GM21786 (cell line): ENCODE measurements around the gene MGAT5.
A peak's percentile ranks its signal among the peaks of the same experiment; 100 is the strongest.

Source experiments
- ATAC-seq: cut with Tn5 transposase; IDR thresholded peaks from one replicate; pipeline ENCODE4 v1.9.1; 2021; ENCODE audit not compliant: unreplicated experiment

MGAT5 gene

DNA sequence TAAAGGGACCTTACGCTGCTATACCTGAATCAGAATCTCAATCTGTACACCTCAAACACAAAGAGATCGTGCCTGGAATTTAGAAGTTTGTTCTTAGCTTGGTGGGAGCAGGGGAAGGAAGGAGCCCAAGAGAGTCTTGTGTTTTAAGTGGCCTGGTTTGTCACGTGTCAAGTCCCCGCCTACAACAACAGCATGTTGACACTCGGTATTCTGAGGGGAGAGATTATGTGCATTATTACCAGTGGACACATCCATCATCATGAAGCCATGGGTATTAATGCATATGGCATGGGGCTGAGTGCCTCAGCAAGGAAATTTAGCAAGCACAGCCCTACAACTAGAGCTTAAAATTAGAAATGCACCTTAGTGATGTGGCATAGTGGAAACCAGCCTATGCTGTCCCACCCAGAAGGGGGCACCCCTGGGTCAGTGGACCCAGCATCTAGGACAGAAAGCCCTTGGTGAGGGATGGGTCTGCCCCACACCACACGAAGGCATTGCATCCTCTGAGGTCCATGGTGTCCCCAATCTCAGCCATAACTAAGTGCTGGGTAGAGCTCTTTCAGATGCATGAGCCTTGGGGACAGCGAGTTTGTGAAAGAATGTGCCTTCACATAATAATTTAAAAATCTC is 138.7 kb downstream of the MGAT5 start:
- no peak for ATAC-seq

DNA sequence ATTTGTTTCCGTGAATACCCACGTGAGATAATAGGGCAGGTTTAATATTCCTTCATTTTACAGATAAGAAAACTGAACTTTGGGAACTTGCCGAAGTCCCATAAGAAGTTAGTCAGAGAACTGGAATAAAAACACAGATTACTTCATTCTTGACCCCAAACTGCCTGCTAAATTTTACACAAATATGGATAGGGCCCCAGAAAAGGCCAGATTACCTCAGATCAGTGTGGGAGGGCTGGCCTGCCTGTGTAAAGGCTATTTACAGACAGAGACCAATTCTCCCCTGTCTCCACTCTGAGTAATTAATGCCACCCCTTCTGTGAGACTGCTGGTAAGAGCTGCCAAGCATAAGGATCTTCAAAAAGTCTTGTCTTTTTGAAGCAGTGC is 139.2 kb downstream of the MGAT5 start:
- ATAC-seq, result no peak

DNA sequence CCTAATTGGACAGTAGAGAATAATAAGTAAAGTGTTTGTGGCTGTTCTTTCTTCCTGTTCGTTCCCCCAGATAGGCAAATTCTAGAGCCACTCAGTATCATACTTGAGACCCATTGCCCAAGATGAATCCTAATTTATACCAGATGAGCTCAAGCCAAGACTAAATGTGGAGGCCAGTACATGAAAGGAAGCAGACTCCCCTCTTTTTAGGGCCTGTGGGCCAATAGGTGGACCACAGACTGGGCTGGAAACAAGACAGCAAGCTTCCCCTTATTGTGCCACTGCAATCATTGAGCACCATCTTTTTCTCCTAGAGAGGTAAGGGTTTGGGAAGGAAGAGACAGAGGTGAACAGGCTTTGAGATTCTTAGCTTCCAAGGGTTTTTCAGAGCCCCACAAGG is 141.9 kb downstream of the MGAT5 start:
- no peak for ATAC-seq

DNA sequence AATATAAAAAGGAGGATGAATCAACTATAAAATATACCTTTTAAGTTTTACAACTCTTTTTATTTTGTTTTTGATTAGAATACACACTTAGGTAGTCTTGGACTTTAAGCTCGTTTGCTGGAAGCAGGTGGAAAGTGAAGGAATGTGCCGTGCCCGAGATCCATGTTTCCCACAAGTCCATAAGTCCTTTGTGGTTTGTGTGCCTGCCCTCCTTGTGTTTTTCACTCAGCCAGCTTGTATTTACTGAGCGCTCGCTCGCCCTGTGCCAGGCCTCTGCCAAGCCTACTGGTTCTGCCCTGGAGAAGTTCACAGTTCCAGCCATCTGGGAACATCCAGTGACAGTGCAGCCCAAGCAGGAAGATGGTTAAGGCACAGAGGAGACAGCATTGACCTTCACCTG is 142.6 kb downstream of the MGAT5 start:
- no peak for ATAC-seq

DNA sequence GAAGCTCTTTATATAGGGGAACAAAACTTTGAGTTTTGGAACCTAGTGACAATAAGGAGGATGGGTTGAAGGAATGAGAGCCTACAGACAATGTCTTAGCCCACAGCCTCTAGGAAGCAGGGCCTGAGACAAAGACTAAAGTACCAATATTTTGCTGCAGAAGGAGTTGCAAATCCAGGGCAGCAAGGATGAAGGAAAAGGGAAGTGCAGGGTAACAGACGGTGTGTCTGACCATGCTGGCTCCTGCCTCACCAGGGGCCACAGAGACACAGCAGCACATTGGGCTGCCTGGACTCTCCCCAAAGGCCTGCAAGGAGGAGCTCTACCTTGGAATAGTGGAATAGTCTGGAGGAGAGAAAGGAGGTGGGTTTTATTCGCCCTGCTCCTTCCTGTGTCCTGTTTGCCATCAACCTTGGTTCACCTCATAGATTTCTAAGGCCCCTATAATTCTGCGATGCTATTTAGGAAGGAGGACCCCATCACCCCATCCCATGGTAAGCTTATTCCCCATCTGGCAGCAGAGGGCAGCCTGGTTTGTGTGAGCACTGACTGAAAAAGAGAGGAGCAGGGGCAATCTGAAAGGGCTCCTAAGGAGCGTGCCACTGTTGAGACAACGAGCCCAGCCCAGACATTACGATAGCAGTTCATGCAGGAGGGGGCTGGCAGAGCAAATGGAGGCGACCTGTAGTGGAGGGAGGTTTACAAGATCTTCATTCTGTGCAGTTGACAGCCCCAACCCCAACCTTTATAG is 143.4 kb downstream of the MGAT5 start:
- ATAC-seq, result no peak

DNA sequence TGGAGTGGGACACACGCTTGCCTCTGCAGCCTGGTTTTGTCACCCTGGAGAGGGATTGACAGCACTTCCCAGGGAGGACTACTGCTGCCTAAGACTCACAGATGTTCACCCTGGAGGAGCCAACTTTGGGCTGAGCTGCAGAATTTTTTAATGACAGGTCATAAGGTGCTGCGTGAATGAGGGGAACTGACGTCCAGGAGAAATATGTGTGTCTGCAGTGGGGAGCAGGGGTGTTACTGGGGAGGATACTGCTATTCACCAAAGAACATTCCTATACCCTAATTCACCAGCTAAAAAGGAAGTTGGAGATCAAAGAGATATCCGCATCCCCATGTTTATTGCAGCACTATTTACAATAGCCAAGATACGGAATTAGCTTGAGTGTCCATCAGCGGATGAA is 144.4 kb downstream of the MGAT5 start:
- no peak for ATAC-seq

GRCh38 chr2:134399096-134399495 is 145.2 kb downstream of the MGAT5 start:
- ATAC-seq, result no peak

DNA sequence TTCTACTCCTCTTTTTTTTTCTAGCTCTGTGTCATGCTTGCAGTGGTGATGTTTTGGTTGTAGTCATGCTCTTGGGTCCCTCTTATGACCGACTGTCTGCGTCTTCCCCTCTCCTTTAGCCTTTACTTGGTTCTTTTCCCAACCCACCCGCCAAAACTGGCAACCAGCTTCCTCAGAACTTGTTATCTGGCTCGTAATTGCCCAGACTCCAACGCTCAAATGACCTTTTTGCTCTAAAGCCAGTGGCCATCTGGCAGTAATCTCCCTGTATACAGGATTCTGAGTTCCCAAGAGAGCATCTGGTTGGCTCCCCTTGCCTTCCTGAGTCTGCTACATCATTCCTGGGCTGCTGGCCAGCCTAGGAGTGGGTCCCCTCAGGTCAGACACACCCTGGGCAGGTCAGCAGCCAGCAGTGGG is 147.2 kb downstream of the MGAT5 start:
- ATAC-seq, result no peak

- no peak for ATAC-seq
Measured at GRCh38 chr2:134401789-134402188, 147.9 kb downstream of the MGAT5 start.

DNA sequence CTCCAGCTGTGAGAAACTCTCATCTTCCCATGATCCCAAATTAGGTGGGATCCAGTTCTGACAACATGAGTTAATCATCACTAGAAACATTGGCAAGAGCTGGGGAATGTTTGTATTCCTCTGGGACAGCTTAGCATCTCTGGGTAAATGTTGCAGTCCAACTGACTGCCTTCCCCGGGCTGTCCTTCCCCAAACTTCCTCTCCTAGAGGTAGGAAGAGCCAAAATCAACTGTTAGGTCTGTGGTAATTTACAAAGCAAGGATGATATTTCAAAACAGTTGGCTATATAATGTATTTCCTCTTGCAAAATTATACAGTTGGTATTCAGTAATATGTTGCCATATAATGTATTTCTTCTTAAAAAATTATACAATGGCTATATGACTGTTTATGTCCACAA is 148.5 kb downstream of the MGAT5 start:
- no peak for ATAC-seq

DNA sequence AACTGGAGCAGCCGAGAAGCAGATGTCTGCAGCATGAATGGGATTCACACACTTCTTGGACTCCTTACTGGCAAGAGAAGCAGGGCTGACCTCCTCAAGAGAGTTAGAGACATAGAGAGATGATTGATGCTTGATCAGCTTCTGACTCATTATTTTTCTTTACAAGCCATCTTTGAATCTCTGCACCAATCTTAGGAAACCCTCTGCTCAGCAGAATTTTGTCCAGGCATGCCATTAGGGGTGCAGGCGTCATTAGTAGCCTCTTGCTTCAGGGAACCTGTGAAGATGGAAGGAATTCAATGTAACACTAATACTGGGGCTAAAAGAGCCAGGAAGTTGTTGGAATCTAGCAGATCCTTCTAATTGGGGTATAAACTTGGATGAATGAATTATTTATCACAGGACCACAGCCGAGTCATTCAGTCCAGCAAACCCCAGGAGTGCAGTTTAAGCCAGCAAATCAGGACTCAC is 151.8 kb downstream of the MGAT5 start:
- no peak for ATAC-seq

- ATAC-seq, result no peak
Measured at GRCh38 chr2:134406311-134406710, 152.4 kb downstream of the MGAT5 start.

GRCh38 chr2:134406736-134407135 is 152.9 kb downstream of the MGAT5 start:
- ATAC-seq, result no peak

DNA sequence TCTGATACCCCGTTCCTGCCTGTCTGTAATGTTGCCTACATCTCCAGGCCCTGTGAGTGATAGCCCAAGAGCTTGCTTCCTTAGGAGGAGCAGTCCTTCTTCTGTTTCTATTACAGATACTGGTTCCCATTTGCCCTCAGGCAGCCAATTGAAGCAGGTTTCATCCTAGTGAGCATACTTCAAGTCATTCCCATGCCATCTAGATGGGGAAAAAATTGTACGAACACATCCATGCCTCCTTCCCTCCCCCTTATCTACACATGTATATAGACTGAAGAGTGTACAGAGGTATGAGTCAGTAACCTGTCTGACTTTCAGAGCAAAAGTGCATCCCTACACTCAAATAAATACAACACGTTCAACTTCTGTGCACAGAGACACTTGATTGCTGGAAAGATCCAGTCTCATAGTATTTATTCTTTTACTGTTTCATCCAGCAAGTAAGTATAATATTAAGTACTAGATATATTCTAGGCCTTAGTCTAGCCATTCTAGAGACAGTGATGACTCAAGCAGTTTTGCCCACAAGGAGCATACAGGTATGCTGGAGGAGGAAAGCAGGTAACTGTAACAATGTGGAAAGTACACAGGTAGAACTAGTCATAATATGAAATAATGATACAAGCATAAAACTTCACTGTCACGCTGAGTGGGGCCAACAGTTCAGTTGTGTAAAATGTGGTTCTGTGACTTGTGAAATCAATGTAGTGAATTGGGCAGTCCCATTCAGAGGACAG is 153.4 kb downstream of the MGAT5 start:
- no peak for ATAC-seq

DNA sequence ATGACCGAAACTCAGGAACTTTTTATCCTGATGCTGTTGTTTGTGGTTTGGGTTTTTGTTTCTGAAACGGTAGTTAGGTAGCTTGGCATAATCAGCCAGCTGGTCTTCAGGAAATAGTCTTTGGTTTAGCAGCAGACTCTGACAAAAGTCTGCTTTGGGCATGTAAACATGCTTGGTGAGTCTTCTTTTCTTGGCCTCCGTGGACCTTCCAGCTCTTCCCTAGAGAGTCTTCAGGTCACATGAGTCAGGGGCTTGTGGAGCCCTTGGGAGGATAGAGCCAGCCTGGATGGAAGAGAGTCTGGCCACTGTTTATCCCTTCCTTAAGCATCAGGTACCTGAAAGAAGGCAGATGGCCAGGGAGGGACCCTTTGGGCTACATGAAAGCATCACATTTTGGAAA is 154.5 kb downstream of the MGAT5 start:
- ATAC-seq, result no peak

- ATAC-seq, result no peak
Measured at GRCh38 chr2:134408791-134409190, 154.9 kb downstream of the MGAT5 start.

- no peak for ATAC-seq
Measured at GRCh38 chr2:134410006-134410405, 156.1 kb downstream of the MGAT5 start.

- ATAC-seq, result no peak
Measured at GRCh38 chr2:134410831-134411231, 157.0 kb downstream of the MGAT5 start.

DNA sequence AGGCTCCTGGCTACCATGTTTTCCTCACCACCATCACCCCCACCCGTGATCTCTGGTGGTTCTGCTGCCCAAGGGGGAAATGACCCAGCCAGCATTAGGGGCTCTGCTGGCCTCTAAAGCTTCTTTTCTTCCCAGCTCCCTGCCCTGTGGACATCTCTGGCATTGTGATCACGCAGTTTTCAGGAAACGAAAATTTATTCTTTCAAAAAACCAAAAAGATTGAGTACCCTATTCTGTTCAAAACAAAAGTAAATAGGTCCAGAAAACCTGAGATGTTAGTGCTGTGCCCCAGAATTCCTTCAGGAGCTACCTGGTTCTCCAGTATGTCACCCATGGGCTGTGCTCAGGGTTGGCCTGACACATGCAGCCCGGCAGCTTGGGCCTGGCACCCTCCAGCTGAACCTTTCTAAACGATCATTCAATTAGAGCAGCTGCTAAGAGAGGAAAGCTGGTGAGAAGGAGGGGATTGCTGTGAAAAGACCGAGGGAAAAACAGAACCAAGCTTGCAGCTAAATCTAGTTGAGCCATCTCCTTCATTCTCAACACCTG is 157.5 kb downstream of the MGAT5 start:
- no peak for ATAC-seq

GRCh38 chr2:134411828-134412638 is 158.2 kb downstream of the MGAT5 start:
- ATAC-seq, result peak; percentile 95

GRCh38 chr2:134412639-134412999 is 158.7 kb downstream of the MGAT5 start:
- ATAC-seq, result no peak
